GM08714 (cell line): ENCODE results near the gene DYRK1A.

Experiments used
- H3K4me3 ChIP-seq: fragments of 200-500 bp; sonication (Bioruptor generic); 2 replicates; pipeline ENCODE4 v1.5.1; 2014; ENCODE audit warnings: mild to moderate bottlenecking, low read length, inconsistent platforms
- ZNF274 ChIP-seq: IDR thresholded peaks from 2 replicates; pipeline ENCODE4 v1.6.1; 2012; ENCODE audit warnings: mild to moderate bottlenecking, low read depth, low read length

The DYRK1A gene

DNA sequence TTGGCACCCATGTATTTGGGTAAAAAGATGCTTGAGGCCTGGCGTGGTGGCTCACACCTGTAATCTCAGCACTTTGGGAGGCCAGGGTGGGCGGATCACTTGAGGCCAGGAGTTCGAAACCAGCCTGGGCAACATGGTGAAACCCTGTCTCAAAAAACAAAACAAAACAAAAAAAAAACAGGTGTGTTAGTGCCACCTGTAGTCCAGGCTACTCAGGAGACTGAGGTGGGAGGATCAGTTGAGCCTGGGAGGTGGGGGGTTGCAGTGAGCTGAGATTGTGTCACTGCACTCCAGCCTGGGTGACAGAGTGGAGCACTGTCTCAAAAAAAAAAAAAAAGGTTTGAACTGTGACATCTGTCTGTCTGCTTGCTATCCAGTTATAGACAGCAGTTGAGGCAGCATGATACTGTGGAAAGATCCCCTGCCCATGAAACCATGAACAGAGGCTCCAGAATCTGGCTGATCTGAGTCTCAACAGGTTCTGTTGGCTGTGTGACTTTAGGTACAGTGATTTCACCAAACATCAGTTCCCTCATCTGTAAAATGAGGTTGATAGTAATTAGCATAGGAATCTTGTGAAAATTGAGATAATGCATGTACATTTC, 5.7 kb downstream of the DYRK1A start:
- TF ChIP-seq ZNF274 = no peak
- H3K4me3 ChIP-seq = no peak overlapping the region

- no peak overlapping the region for H3K4me3 ChIP-seq
- no peak for TF ChIP-seq ZNF274
Measured at GRCh38 chr21:37372951-37373350, 6.4 kb downstream of the DYRK1A start.

DNA sequence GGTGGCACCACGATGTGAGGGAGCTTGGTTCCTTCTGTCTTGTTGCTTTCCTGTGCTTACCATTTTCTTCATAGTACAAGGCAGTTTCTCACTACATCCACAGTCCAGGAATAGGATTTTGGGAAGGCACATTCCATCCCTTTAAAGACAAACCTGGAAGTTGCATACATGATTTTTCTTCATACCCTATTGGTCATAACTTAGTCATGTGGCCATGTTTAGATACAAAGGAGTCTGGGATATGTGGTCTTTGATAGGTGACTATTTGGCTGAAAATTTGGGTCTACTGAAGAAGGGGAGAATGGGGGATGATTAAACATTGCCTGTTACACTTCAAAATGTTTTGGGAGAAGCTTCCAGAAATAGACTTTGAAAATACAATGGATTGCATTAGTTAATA, 7.0 kb downstream of the DYRK1A start:
- no peak for TF ChIP-seq ZNF274
- no peak overlapping the region for H3K4me3 ChIP-seq

- no peak for TF ChIP-seq ZNF274
- no peak overlapping the region for H3K4me3 ChIP-seq
Measured at GRCh38 chr21:37374027-37374426, 7.5 kb downstream of the DYRK1A start.

DNA sequence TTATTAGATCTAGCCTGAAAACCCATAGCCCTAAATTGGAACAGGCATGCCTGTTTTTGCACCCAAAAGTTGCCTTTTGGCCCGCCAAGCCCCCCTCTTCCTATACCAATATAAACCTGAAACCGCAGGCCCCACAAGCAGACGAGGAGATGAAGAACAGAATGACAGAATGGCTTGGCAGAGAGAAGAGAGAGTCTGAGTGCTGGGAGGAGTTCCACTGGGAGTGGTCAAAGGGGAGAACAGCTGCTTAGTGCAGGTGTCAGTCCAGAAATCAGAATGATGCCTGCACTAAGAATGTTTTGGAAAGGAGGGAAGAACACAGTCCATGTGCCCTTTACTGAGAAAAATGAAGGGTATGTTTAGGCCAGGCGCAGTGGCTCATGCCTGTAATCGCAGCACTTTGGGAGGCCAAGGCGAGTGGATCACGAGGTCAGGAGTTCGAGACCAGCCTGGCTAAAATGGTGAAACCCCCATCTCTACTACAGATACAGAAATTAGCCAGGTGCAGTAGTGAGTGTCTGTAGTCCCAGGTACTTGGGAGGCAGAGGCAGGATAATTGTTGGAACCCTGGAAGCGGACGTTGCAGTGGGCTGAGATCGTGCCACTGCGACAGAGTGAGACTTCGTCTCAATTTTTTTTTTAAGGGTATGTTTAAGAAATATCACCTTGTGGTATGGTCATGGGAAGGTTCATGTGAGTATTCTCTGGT, 9.4 kb downstream of the DYRK1A start:
- no peak overlapping the region for H3K4me3 ChIP-seq
- no peak for TF ChIP-seq ZNF274

DNA sequence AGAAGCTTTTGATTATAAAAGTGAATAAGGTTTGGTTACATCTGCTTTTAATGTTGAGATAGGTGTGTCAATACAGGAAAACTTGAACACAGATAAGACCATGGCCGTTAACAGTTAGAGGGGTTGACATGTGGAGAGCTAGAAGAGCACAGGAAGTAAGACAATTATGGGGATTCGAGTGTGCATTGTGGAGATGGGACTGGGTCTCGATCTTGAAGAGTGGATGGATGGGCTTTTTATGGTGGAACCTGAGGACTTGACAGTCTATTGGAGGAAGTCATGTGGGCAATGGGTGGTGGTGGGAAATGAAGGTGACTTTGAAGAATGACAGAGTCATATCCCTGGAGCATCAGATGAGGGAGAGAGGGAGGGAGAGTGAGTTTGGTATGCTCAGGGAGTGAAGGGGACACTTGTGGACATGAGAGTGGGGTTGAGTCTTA, 12.1 kb downstream of the DYRK1A start:
- H3K4me3 ChIP-seq = no peak overlapping the region
- TF ChIP-seq ZNF274 = no peak

- no peak for TF ChIP-seq ZNF274
- H3K4me3 ChIP-seq = no peak overlapping the region
Measured at GRCh38 chr21:37380349-37381323, 14.1 kb downstream of the DYRK1A start.

DNA sequence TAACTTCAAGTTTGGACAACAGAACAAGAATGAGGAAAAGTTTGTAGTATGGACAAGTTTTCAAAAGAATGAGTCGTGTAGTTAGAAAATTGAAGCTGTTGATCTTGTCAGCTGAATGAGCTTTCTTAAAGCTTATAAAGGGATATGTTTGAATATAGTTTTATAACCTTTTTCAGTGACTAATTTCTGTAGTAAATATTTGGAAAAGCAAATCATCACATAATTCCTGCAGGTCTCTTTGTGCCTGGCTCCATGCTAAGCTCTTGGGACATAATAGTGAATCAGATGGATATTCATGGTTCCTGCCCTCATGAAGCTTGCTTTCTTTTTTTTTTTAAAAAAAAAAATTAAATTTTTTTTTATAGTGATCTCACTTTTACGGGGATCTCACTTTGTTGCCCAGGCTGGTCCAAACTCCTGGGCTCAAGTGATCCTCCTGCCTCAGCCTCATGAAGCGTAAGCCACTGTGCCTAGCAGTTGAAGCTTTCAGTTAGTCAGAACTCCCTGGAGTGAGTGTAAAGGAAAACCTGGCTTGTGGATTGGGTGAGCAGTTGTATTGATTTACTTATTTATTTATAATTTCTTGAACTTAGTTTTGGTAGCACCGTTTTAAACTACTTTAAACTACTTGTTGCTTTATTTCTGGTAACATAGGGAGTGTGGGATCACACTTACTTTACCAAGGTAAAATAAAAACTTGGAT, 15.5 kb downstream of the DYRK1A start:
- TF ChIP-seq ZNF274 = no peak
- H3K4me3 ChIP-seq = no peak overlapping the region

GRCh38 chr21:37383086-37383485, 16.5 kb downstream of the DYRK1A start:
- no peak for TF ChIP-seq ZNF274

GRCh38 chr21:37383784-37384311, 17.3 kb downstream of the DYRK1A start:
- H3K4me3 ChIP-seq = no peak overlapping the region
- TF ChIP-seq ZNF274 = no peak

More at GRCh38 chr21:37383086-37383485, 16.5 kb downstream of the DYRK1A start:
- H3K4me3 ChIP-seq = no peak overlapping the region

DNA sequence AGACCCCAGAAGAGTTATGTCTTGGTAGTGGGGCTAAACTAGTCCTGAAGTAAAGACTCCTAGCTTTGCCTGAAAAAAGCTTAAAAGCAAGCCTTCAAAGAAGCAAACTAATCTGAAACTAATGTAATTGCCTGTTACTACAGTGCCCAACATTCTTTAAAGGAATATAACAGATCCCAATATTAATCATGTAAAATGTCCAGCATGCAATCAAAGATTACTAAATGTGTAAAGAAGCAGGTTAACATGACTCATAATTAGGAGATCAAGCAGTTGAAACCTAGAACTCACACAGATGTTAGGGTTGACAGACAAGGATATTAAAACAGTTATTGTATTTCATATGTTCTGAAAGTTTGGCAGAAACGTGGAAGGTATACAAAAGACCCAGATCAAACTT, 17.8 kb downstream of the DYRK1A start:
- TF ChIP-seq ZNF274 = no peak
- H3K4me3 ChIP-seq = no peak overlapping the region

GRCh38 chr21:37385179-37385765, 18.7 kb downstream of the DYRK1A start:
- TF ChIP-seq ZNF274 = no peak
- no peak overlapping the region for H3K4me3 ChIP-seq

DNA sequence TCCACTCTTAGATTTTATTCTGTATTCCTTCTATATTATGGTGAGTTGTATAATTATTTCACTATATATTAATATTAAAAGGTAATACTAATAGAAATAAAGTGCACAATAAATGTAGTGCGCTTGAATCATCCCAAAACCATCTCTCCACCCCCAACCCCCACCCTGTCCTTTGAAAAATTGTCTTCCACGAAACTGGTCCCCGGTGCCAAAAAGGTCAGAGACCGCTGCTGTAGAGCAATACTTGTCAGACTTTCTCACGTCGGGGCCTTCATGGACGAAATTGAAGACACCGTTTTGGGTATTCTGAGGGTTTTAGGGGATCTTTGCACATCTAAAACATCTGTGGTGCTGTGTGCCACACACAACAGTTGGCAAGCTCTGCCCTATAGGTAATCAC, 19.6 kb downstream of the DYRK1A start:
- H3K4me3 ChIP-seq = no peak overlapping the region
- no peak for TF ChIP-seq ZNF274

DNA sequence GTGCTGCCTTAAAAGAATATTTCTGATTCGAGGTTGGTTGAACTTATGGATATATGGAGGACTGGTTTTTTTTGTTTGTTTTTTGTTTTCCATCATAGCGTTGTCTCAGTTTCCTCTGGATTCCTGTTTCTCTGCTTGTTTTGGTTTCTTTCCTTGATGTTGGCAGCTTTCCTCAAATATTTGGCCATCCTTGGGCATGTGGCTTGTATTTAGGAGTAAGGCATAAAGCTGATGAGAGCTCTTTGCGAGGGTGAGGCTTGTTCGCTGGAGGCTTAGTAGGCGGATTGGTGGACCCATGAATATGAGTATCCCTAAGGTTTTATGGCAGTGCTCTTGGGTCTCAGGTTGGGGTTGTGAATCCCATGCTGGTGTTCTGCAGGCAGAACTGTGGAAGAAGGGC, 22.9 kb downstream of the DYRK1A start:
- H3K4me3 ChIP-seq = no peak overlapping the region
- no peak for TF ChIP-seq ZNF274
